Bronchial epithelial cell (primary cell): ENCODE data around the gene GPR85. TPM values are rescaled to one million over a fixed set of nuclear protein-coding genes. Genes with fewer than 3 reads are reported as not detected.
"Not testable (repeated sequence)": the region's sequence is repeated elsewhere in the genome, so short reads cannot be mapped to it uniquely, and the experiment has no call there.

ENCODE experiments used
- DNase-seq: peaks from one replicate; pipeline ENCODE4 v3.0.0-alpha.2; 2010; ENCODE audit warnings: low read depth
- FAIRE-seq: peaks from 2 replicates; lab custom pipeline; 2011; peaks lifted over from hg19 to GRCh38; lab: Jason Lieb, UNC
- H3K27me3 ChIP-seq: 2 replicates; pipeline ENCODE4 v1.5.1; 2011; ENCODE audit warnings: low read length; ENCODE audit not compliant: control insufficient read depth, insufficient read depth
- H3K36me3 ChIP-seq: 2 replicates; pipeline ENCODE4 v1.5.1; 2011; ENCODE audit warnings: low read length; ENCODE audit not compliant: control insufficient read depth, insufficient read depth
- H3K4me3 ChIP-seq: 2 replicates; pipeline ENCODE4 v1.5.1; 2011; ENCODE audit warnings: mild to moderate bottlenecking, low read depth, low read length, control low read depth
- total RNA-seq: library from RNA; depleted of rRNA; stranded (reverse); fragments of >200 nt; gene quantifications from 2 replicates; pipeline ENCODE4 v1.2.1, GENCODE V29; 2014
- TF ChIP-seq, protein P1 (sequence below): IDR thresholded peaks from 2 replicates; pipeline ENCODE4 v1.5.1; 2011; ENCODE audit warnings: mild to moderate bottlenecking, moderate library complexity, low read length, control low read depth, inconsistent platforms; ENCODE audit not compliant: insufficient read depth, severe bottlenecking

GPR85 gene
- total RNA-seq, 1 donor from 2014 or later: 0.26 TPM

DNA sequence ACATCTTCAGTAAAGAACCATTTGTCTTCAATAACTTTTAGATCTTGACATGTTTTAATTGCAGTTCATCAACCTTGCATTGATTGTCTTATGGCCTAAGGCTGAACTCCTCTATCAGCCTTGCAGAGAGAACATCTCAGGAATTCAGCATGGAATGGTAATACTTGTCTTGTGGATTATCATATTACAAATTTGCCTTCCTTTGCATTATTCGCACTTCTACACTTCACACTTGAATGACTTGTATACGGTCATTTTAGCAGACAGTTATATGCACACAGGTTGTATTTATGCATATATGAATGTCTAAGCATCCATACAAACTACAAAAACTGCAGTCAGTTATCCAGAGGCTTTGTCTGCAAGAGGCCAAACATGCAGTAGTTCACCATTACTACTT is 31.7 kb downstream of the GPR85 start:
- H3K27me3 ChIP-seq: no peaks in the 10 kb centered on the region
- H3K36me3 ChIP-seq: no peaks in the 10 kb centered on the region
- TF ChIP-seq, protein P1, sequence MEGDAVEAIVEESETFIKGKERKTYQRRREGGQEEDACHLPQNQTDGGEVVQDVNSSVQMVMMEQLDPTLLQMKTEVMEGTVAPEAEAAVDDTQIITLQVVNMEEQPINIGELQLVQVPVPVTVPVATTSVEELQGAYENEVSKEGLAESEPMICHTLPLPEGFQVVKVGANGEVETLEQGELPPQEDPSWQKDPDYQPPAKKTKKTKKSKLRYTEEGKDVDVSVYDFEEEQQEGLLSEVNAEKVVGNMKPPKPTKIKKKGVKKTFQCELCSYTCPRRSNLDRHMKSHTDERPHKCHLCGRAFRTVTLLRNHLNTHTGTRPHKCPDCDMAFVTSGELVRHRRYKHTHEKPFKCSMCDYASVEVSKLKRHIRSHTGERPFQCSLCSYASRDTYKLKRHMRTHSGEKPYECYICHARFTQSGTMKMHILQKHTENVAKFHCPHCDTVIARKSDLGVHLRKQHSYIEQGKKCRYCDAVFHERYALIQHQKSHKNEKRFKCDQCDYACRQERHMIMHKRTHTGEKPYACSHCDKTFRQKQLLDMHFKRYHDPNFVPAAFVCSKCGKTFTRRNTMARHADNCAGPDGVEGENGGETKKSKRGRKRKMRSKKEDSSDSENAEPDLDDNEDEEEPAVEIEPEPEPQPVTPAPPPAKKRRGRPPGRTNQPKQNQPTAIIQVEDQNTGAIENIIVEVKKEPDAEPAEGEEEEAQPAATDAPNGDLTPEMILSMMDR: no peak
- FAIRE-seq (no peak), DNase-seq (no peak)
- H3K4me3 ChIP-seq: no peak overlapping the region

DNA sequence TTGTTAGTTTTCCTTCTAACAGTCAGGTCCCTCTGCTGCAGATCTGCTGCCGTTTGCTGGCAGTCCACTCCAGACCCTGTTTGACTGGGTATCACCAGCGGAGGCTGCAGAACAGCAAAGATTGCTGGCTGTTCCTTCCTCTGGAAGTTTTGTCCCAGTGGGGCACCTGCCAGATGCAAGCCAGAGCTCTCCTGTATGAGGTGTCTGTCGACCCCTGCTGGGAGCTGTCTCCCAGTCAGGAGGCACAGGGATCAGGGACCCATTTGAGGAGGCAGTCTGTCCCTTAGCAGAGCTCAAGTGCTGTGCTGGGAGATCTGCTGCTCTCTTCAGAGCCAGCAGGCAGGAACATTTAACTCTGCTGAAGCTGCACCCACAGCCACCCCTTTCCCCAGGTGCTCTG is 32.4 kb downstream of the GPR85 start:
- H3K27me3 ChIP-seq, H3K4me3 ChIP-seq, DNase-seq, FAIRE-seq, H3K36me3 ChIP-seq: not testable (repeated sequence)

DNA sequence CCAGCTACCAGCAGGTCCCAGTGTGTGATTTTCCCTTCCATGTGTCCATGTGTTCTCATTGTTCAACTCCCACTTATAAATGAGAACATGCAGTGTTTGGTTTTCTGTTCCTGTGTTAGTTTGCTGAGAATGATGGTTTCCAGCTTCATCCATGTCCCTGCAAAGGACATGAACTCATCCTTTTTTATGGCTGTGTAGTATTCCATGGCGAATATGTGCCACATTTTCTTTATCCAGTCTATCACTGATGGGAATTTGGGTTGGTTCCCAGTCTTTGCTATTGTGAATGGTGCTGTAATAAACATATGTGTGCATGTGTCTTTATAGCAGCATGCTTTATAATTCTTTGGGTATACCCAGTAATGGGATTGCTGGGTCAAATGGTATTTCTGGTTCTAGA is 37.4 kb downstream of the GPR85 start:
- H3K27me3 ChIP-seq, DNase-seq, H3K4me3 ChIP-seq, H3K36me3 ChIP-seq, FAIRE-seq: not testable (repeated sequence)

DNA sequence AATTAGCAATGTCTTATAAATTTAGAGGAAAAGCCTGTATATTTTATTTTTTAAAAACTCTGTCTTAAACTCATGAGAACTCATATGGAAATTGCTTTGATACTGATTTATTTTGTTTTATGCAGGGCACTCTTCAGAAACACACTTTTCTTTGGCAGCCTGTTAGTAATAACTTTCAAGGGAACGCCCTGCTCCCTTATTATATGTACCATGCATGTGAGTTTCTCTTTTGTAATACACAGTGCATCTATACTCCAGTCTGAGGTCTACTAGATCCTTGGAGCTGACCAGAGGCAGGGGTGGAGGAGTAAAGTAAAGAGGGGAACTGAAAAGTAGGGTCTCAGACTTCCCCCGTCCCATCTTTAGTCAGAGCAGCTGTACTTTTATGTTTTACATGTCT is 40.2 kb downstream of the GPR85 start:
- DNase-seq: no peak
- TF ChIP-seq, protein P1: no peak

DNA sequence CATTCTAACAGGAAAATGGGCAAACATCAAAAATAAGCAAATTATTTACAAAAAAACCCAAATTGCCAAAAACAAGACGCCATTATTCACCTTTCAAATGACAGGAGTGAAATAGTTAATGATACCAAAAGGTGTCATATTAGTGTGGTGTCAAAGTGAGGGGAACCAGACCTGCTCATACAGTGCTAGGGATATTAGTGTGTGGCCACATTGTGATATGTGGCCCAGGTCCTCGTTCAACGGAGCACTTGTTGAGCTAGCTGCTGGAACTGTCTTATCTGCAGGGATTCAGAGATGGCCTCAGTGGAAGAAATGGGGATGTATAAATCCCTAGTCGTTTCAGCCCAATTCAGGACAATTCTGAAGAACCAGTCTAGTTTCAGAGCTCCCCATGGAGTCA is 41.2 kb downstream of the GPR85 start:
- TF ChIP-seq, protein P1: no peak
- Histone ChIP-seq H3K36me3 (no peaks in the 10 kb centered on the region), H3K4me3 (no peak overlapping the region), H3K27me3 (no peaks in the 10 kb centered on the region)
- no peak for FAIRE-seq
- no peak for DNase-seq

More for the DNA sequence above, 40.2 kb downstream of the GPR85 start:
- Histone ChIP-seq H3K4me3 (no peak overlapping the region), H3K27me3 (no peaks in the 10 kb centered on the region), H3K36me3 (no peaks in the 10 kb centered on the region)
- FAIRE-seq: no peak

DNA sequence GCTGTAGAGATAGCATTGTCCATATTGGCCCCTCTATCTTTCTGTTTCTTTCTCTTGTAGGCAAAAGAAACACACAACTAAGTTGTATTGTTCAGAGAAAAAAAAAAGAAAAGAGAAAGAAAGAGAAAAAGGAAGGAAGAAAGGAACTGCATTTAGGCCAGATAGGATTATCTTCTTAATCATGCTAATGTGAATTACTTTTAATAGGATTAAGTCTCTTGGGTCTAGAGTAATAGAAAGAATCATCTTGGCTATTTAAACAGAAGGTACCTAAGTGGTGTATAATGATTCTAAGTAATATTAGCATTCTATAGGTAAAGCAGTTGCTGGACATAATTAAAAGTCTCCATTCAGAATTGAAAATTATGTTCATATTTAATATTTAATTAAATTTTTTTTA is 42.2 kb downstream of the GPR85 start:
- Histone ChIP-seq H3K36me3 (no peaks in the 10 kb centered on the region), H3K4me3 (no peak overlapping the region), H3K27me3 (no peaks in the 10 kb centered on the region)
- TF ChIP-seq, protein P1: no peak
- DNase-seq: no peak
- no peak for FAIRE-seq

DNA sequence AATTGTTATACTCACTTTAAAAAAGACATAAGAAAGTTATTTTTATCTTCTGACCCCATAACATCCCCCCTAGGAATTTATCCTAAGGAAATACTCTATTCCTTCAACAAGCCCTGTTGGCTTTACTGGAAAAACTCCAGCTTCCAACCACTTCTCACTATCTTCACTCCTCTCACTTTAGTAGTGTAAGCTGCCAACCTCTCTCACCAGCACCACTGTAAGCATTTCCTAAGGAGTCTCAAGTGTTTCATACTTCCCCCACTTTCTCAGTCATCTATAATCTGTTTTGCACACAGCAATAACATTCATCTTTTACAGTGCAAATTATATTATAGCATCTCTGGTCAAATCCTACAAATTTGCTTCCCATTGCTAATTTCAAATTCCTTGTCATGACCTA is 45.8 kb downstream of the GPR85 start:
- DNase-seq (no peak), FAIRE-seq (no peak)
- Histone ChIP-seq H3K36me3 (no peaks in the 10 kb centered on the region), H3K27me3 (no peaks in the 10 kb centered on the region), H3K4me3 (no peak overlapping the region)
- TF ChIP-seq, protein P1: no peak
